ENCODE data around the gene CD320.
"Not testable (repeated sequence)": the region's sequence is repeated elsewhere in the genome, so short reads cannot be mapped to it uniquely, and the experiment has no call there.

CD320 gene

DNA sequence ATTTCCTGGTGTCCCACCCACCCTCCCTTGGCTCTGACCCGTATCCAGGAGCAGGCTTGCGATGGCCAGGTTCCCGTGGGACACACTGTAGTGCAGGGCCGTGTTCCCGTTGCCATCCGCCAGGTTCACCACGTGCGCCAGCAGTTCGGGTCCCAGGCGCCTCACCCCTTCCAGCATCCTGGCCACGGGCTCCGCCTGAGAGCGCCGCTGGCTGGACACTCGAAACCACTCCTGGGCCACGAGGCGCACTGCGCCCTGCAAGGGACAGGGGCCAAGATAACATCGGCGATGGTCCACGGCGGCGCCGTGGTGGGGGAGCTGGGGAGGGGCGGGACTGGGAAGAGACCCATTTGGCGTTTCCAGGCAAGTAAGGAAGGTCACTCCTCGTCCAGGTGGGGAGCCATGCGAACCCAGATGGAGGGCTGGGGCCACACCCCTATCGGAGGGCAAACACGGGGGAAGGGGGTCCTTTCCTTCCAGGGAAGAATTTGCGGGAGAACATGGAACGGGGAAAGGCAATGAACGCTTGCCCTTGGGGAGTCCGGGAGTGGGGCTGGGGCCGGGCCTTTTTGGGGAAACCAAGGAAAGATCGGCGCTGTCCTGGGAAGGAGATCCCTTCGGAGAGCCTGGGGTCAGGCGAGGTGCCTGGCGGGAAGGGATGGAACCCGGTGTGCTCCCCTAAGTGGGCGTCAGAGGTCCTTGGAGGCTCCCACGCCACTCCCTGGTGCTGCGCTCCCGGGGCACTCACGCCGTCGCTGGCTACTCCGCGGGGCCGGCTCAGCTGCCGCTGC, 25.0 kb upstream of the CD320 start:
- DNase-seq = no peak

- no peak for DNase-seq
Measured at GRCh38 chr19:8331263-8331845, 23.2 kb upstream of the CD320 start.

DNA sequence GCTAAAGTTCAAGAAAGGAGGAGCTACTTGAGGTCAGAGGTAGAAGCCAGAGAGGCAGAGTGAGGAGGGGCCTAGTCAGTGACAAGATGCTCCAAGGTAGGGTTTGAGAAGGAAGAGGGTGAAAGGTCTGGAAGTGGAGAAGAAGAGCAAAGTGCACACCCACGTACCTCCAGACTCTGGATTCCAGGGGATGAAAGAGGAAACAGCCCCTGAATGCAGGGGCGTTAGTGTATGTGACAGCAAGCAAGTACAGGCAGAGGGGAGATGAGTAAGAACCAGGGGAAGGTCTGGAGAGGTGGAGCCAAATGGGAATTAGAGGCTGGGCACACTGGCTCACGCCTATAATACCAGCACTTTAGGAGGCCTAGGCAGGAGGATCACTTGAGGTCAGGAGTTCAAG, 21.8 kb upstream of the CD320 start:
- no peak for DNase-seq

GRCh38 chr19:8325454-8325853, 17.3 kb upstream of the CD320 start:
- DNase-seq = no peak

GRCh38 chr19:8324186-8325050, 16.3 kb upstream of the CD320 start:
- no peak for DNase-seq

- no peak for DNase-seq
Measured at GRCh38 chr19:8323781-8324185, 15.6 kb upstream of the CD320 start.

DNA sequence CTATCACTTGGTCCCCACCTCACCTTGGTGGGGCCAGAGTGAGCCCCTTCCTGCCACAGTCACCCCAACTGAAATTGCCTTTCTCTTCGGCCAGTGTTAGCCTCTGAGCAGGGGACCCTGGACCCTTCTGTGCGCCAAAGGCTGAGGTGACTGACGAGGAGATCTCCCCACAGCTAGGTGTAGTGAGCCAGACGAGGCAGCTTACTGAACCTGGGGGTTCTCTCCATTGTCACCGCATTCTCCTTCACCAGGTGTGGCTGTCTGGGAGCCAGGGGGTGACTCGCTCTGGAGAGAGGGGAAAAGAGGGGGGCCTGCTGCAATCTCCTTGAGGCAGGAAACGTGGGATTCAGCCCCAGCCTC, 14.5 kb upstream of the CD320 start:
- no peak for DNase-seq

DNA sequence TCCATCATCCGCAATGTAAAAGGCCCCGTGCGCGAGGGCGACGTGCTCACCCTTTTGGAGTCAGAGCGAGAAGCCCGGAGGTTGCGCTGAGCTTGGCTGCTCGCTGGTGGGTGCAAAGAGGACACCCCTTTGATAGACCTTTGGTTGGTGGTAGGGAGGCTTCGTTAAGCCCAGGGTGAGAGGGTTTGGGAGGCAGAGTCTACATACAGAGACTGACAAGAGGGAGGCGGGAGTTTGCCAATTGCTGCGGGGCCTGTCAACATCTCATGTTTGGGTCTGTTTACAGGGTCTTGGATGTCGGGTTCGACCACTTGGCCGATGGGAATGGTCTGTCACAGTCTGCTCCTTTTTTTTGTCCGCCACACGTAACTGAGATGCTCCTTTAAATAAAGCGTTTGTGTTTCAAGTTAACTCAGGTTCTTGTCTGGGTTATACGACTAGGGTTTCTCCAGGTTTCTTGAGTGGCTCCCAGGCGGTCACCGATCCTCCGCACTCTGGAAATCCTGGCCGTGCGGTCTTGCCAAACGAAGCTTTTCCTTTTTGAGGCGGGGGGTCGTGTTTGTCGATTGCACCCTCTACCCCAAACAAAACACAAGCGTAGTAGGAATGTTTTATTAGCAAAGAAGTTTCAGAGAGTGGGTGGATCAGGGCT, 14.0 kb upstream of the CD320 start:
- no peak for DNase-seq

DNA sequence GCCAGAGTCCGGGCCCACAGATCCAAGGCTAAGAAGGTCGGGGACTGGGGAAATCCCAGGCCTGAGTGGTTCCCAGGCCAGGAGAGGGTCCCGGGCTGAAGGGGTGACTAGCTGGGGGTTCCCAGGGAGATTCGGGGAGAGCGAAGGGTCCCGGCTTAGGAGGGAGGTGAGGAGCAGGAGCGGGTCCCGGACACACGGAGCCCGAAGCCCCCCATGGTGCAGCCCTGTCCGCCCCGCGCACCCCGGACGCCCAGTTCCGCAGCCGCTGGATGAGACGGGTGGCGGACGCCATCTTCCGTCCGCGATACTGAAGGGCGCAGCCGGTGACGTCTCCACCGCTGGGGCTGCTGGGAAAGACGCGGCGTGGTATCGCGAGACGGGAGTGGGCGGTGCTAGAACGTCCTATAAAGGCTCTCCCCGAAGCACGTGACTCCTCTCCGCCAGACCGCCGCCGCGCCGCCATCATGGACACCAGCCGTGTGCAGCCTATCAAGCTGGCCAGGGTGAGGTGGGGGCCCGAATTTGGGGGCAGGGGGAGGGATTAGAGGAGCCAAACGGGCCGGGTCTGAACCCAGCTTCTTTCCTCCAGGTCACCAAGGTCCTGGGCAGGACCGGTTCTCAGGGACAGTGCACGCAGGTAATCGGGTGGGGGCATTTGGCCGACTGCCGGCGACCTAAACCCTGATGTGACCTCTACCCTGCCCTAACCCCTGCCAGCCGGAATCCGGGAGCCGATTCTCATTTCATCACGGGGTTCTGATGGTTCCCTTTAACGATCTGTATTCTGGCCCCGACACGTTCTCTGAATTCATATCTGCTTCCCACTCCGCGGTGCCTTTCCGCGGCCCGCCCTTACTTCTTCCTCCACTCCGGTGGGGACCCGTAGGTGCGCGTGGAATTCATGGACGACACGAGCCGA, 13.2 kb upstream of the CD320 start, which contains the start of the genes NDUFA7 and RPS28:
Gene NDUFA7, minus strand, starts transcription at position 309 of the 919 bp plus-strand sequence. Its CDS starts 17 bp downstream, at position 292.
Gene RPS28, plus strand, starts transcription at position 430 of the 919 bp plus-strand sequence. Its CDS starts 35 bp downstream, at position 465.
- DNase-seq = peak; percentile 93

- no peak for DNase-seq
Measured at GRCh38 chr19:8320564-8321066, 12.5 kb upstream of the CD320 start.

DNA sequence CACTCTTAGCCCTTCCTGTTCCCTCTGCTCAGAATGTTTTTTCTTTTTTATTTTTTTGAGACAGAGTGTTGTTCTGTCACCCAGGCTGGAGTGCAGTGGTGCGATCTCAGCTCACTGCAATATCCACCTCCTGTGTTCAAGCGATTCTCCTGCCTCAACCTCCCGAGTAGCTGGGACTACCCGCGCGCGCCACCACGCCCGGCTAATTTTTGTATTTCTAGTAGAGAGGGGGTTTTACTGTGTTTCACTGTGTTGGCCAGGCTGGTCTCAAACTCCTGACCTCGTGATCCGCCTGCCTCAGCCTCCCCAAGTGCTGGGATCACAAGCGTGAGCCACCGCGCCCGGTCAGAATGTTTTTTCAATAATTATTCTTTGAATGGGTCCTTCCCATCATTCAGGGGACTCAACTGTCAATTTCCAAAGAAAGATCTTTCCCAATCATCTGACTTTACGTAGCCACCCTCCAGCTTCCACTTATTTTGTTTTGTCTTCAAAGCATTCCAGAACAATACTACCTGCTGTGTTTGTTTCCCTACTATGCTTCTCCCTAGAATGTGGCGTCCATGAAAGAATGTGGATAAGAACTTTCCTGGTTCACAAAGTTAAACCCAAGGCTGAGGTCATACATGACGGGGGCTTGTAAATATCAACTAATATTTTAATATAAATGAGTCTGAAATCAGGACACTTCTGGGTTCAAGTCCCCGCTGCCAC, 11.8 kb upstream of the CD320 start:
- no peak for DNase-seq

- not testable (repeated sequence) for DNase-seq
Measured at GRCh38 chr19:8318835-8319234, 10.7 kb upstream of the CD320 start.

DNA sequence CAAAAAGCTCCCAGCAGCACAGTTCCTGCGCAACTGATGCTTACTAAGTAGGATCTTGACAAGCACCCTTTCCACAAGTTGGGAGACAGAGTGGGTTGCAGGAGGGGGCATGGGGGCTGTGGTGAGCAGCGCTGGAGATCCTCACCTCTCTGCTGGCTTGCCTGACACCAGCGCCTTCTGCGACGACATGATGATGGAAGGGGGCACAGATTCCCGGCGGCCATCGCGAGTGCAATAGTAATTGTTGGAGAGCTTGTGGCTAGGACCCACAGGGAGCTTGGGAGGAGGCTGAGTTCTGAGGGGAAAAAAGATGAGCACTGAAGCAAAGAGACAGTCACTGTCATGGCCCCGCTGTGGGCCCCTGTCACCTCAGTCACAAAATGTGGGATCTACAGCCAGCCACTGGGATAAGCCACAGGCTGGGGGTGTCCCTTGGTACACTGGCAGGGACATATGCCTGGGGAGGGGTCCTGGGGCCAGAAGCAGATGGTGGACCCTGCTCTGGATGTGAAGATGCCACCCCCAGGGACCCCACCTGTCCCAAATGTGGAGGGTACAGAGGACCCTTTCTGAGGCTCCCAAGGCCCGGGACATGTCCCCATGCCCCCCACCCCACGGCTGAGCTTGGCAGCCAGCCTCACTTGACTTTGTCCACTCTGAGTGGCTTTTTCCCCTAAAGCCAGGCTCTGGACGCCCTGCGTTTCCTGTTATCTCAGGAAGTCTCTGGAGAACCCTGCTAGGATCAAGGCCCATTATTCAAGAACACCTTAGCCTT, 8.4 kb upstream of the CD320 start:
- DNase-seq = no peak

GRCh38 chr19:8314981-8315640, 7.0 kb upstream of the CD320 start:
- DNase-seq = not testable (repeated sequence)

GRCh38 chr19:8311461-8312260, 3.5 kb upstream of the CD320 start:
- no peak for DNase-seq

DNA sequence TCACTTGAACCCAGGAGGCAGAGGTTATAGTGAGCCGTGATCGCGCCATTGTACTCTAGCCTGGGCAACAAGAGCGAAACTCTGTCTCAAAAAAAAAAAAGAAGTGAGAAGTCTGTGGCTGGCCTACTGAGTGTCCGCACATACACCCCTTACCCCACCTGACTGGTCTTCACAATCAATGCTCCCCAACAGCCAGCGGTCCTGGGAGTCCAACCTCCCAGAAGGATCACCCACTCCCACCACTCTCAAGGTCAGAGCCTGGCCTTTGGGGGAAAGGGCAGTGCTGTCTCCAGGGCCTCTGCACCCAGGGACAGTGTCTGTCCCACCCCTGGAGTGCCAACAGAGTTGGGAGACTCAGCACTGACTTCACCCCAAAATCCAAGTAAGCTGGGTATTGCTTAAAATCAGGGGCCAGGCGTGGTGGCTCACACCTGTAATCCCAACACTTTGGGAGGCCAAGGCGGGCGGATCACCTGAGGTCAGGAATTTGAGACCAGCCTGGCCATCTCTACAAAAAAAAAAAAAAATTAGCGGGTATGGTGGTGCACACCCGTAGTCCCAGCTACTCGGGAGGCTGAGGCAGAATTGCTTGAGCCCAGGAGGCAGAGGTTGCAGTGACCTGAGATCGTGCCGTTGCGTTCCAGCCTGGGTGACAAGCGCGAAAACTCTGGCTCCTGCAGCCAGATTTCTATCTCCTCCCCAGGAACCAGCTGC, 2.3 kb upstream of the CD320 start:
- DNase-seq = no peak

GRCh38 chr19:8308891-8309291, 733 bp upstream of the CD320 start:
- DNase-seq = no peak

- no peak for DNase-seq
Measured at GRCh38 chr19:8307400-8307964, 676 bp downstream of the CD320 start.

Measured in NCI-H1105 (cell line).